VCaP (cell line): ENCODE data around the gene NEDD8.

Experiments used
- H3K27ac ChIP-seq: fragments of 450-650 bp; 2 replicates; pipeline ENCODE4 v1.5.1; 2017
- CTCF ChIP-seq: fragments of 450-650 bp; conservative IDR thresholded peaks from 2 replicates; pipeline ENCODE4 v1.5.1; 2017; ENCODE audit warnings: mild to moderate bottlenecking, moderate library complexity

Gene NEDD8

GRCh38 chr14:24185741-24186140, 46.4 kb downstream of the NEDD8 start:
- no peak overlapping the region for H3K27ac ChIP-seq
- TF ChIP-seq CTCF = no peak

DNA sequence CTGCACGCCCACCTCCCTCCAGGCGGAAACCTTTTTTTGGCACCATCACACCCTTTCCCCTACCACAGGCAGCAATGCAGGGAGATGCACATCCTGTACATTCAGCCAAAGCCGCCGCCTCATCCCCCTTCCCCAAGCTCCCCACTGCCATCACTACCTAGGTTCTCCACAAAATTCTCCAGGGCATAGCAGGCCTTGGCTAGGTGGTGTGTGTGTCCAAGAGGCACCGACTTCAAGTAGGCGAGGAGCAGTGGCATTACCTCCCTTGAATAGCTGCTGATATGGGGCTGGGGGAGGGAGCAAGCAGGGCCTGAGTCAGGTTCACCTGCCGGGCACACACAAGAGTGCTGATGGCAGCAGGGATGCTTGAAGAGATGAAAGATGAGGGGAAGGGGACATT, 47.1 kb downstream of the NEDD8 start:
- H3K27ac ChIP-seq = no peak overlapping the region
- no peak for TF ChIP-seq CTCF

- no peak overlapping the region for H3K27ac ChIP-seq
- no peak for TF ChIP-seq CTCF
Measured at GRCh38 chr14:24184104-24184970, 47.8 kb downstream of the NEDD8 start.

- no peak for TF ChIP-seq CTCF
- no peak overlapping the region for H3K27ac ChIP-seq
Measured at GRCh38 chr14:24183014-24183481, 49.1 kb downstream of the NEDD8 start.

DNA sequence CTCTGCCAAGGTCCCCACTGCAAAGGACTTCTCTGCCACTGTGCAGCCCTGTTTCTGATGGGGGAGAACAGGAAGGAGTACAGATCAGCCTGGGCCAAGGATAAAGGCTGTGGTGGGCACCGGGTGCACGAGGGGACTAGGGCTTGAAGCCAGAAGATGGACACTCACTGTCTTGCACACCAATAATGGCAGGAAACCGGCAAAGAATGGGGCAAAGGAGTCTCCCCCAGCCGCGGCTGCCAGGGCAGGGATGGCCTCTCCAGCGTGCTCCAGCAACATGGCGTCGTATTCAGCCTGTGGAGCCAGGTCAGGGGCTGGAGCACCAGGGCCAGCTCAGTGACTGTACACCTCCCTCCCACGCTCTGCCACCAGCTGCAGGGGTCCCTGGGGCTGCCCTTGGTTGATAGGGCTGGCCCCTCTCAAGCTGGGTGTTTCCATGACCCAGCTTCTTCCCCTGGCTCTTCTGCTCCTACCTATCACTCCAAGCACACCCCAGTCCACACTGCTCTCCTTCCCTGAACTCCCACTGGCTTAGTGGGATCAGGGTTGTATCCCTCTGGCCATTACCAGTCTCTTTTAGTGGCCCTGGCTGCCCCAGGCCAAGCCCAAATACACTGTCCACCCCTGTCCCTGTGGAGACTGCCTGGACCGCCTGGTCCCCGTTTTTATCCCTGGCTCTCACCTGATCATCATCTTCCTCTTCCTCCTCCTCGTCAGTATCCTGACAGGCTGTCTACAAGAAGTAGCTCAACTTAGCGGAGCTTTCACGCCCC, 49.9 kb downstream of the NEDD8 start:
- TF ChIP-seq CTCF = no peak
- H3K27ac ChIP-seq = no peak overlapping the region

- no peak overlapping the region for H3K27ac ChIP-seq
- TF ChIP-seq CTCF = no peak
Measured at GRCh38 chr14:24181371-24182077, 50.6 kb downstream of the NEDD8 start.
